Stimulated activated CD8-positive, alpha-beta memory T cell treated with anti-CD3 and anti-CD28 coated beads, Interleukin-4, amount 100 ng/mL, for 4 hours (primary cell): ENCODE data around the gene TUBD1.
A peak's percentile ranks its signal among the peaks of the same experiment; 100 is the strongest.
"Not testable (repeated sequence)": the region's sequence is repeated elsewhere in the genome, so short reads cannot be mapped to it uniquely, and the experiment has no call there.

Experiments used
- DNase-seq, 2 donors: peaks; one replicate each; pipeline ENCODE4 v3.0.0-alpha.2; 2020; ENCODE audit warnings: low read depth in 2 of 2, low spot score in 1 of 2

TUBD1 gene

DNA sequence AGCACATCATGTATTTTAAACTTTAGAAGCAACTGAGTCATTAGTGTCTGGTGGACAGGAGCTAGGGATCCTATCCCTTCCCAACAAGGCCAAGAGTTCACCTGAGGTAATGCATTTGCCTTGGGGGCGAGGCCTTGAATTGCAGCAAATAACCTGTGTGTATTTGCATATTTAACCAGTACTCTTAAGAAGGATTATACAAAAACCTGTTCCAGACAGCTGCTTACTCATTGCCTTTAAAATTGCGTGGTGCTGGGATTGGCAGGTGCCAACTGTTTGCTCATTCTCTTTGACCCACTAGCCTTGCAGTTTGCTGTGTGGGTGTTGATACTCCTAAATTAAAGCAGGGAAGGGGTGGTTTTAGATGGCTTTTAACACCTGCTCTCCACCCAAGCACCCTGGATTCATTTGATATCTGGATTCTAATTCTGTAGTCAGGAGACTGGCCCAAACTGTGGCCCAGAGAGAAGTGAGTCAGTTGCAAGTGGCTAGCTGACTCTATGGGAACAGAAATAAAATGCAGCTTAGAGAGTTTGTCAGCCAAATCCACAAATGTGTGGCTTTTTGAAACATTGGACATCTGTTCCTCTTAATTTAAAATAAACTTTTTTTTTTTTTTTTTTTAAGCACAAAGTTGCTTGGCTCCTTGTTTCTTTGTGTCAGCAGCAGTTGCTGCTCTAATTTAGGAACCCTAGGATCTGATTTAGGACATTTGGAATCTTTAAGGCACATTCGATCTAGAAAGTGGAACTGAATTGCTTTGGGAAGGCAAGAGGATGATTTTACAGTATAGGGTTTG lies 46.9 kb downstream of the TUBD1 start:
- DNase-seq = no peak

- DNase-seq = no peak
These were observed 47.7 kb downstream of the TUBD1 start for GRCh38 chr17:59844884-59845594.

- peak in 1 of 2 donors; percentile 55 for DNase-seq
These were observed 49.7 kb downstream of the TUBD1 start for GRCh38 chr17:59842901-59843652.

- not testable (repeated sequence) for DNase-seq
These were observed 50.9 kb downstream of the TUBD1 start for GRCh38 chr17:59841882-59842263.

DNA sequence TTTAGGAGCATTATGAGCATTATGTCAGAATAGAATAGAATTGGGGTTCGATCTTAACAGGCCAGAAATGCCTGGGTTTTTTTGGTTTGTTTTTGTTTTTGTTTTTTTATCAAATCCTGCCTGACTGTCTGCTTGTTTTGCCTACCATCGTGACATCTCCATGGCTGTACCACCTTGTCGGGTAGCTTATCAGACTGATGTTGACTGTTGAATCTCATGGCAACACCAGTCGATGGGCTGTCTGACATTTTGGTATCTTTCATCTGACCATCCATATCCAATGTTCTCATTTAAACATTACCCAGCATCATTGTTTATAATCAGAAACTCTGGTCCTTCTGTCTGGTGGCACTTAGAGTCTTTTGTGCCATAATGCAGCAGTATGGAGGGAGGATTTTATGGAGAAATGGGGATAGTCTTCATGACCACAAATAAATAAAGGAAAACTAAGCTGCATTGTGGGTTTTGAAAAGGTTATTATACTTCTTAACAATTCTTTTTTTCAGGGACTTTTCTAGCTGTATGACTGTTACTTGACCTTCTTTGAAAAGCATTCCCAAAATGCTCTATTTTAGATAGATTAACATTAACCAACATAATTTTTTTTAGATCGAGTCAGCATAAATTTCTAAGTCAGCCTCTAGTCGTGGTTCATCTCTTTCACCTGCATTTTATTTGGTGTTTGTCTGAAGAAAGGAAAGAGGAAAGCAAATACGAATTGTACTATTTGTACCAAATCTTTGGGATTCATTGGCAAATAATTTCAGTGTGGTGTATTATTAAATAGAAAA lies 51.5 kb downstream of the TUBD1 start:
- not testable (repeated sequence) for DNase-seq

- no peak for DNase-seq
These were observed 52.2 kb downstream of the TUBD1 start for GRCh38 chr17:59840329-59841090.

GRCh38 chr17:59839651-59840328 lies 53.0 kb downstream of the TUBD1 start:
- no peak for DNase-seq

DNA sequence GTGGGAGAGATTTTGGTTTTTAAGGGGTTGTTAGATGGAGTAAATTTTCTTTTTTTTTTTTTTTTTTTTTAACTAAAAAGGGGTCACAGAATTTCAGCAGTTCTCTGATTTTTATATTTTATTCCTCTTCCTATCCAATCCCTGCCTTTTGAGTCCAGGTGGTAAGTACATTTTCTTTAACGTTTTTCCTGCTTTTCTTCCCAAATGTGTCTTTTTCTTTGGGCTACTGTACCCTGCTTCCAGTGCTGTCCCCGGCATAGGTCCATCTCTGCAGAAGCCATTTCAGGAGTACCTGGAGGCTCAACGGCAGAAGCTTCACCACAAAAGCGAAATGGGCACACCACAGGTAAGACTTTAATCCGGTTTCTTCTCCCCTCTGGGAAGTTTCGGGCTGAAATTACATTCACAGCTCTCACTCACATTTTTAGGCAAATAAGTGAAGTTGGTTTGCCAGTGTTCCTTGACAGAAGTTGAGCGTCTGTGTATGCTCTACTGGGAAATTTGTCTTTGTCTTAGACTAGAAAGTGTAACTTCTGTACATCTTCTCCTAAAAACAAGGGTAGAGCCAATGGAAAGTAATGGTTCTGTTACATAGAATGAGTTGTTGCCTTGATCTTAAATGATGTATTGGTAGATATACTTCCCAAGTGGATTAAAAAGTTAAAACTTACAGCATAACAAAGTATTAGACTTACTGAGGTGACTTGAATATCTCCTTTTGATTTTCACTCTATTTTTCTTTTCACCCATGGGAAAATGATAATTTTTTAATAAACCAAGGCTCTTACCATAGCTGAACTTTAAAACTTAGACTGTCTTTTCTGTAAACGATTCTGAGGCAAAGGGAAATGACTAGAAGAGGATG lies 54.5 kb downstream of the TUBD1 start:
- no peak for DNase-seq

DNA sequence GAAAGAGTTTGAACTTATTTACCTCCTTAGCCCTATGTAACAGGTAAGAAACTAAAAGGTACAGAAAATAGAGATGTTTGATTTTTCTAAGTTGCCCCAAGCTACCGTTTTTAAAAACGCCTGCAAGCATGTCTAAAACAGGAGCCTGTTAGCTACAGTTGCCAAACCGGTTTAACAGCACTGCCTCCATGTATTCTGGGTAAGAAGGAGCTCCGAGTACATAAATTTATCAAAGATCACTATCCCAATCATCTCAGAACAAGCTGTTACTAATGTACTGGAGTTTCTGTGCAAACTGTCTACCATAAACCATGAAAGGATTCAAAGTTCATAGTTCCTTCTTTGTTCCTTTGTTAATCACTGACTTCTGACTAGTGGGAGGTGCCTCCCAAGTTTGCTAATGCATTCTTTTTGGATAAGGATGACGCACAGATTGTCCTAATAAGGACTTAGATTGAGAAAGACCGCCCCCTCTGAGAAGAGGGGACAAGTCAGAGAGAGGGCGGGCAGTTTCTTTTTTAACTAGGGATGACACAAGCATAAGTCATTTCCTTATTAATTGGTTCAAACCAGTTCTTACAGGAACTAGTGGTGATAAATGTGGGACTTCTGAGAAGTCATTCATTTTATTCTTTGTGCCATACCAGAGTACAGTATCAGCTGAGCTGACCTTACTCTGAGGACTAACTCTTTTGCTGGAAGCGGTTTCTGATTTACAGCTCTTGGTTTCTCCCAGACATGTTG lies 55.3 kb downstream of the TUBD1 start:
- no peak for DNase-seq

GRCh38 chr17:59832883-59833379 lies 59.8 kb downstream of the TUBD1 start:
- DNase-seq = no peak

GRCh38 chr17:59830846-59831486 lies 61.8 kb downstream of the TUBD1 start:
- DNase-seq = no peak

- DNase-seq = no peak
These were observed 62.6 kb downstream of the TUBD1 start for GRCh38 chr17:59830007-59830630.

DNA sequence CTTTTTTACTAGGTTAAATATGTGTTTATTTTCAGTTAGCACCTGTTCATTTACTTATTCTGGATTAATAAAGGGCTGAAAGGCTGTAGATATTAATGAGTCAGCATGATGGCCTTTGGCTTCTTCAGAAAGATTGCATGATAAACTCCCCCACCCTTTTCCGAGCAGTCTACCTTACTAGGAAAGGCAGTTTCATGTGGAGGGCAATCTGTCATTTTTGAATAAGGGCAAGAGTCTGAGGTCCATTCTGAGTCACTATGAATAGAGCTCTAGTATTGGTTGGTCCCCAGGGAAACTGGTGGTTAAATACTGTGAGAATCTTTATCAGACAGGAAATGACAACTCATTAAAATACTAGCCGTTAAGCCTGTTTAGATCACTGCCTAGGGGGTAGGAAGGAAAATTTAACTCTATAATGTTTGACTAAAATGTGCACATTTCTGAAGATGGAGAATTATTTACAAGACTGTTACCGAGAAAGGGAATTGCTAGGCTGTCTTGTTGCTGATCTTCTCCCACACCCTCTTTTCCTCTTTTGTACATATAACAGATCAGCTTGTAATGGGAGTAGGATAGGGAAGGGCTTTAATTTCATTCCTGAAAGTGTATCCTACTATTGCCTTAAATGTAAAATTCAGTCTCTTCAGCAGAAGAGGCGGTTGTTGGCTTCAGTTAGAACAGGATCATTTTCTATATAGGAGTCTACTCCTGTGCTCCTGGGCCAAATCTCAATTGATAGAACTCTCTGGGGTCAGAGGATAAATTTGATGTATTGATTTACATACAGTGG lies 63.3 kb downstream of the TUBD1 start:
- DNase-seq = no peak

GRCh38 chr17:59828819-59829216 lies 63.9 kb downstream of the TUBD1 start:
- DNase-seq = not testable (repeated sequence)

DNA sequence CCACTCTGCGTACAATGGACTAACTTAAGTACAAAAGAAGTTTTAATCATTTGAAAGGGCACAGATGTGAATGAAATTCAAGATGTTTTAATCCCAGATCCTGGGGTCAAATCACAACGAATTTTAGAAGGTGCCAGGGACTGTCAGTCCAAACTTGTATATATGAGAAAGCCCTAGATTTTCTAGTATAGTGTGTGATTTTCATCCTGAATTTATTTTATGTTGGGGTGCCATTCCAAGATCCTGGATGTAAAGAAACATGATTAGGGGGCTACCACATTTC lies 64.3 kb downstream of the TUBD1 start:
- DNase-seq = no peak

DNA sequence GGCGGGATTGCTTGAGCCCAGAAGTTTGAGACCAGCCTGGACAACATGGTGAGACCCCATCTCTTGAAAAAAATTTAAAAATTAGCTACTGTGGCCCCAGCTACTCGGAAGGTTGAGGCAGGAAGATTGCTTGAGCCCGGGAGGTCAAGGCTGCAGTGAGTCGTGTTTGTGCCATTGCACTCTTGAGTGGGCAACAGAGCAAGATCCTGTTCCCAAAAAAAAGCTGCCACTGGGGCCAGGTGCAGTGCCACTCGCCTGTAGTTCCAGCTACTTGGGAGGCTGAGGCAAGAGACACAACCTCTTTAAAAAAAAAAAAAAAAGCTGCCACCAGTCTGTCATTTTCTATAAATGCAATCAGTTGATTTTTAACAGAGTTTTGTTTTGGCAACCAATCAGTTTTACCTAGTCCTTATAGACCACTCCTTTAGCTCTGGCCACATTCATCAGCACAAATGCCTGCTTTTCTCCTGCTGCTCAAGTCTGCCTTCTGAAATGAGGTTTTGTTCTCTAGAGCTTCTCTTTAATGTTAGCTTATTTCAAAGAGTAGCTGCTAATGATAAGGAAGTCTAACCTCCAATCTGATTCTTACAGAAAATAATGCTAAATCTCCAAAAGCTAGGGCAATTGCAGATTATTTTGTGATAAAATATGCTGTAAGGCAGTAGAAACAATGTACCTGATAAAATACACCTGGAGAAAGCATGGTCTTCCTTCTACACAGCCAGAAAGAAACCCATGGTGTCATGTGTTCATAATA lies 64.8 kb downstream of the TUBD1 start:
- DNase-seq = no peak
